Epithelial cell of proximal tubule (primary cell): ENCODE measurements around the gene SPEG. TPM values are rescaled to one million over a fixed set of nuclear protein-coding genes. Genes with fewer than 3 reads are reported as not detected.

Source experiments
- DNase-seq: peaks from one replicate; pipeline ENCODE4 v3.0.0-alpha.2; 2011; ENCODE audit warnings: low read depth
- H3K4me3 ChIP-seq: 2 replicates; pipeline ENCODE4 v1.5.1; 2011; ENCODE audit warnings: low read depth, mild to moderate bottlenecking, low read length
- CTCF ChIP-seq: conservative IDR thresholded peaks from 2 replicates; pipeline ENCODE4 v1.5.1; 2012; ENCODE audit warnings: low read depth, mild to moderate bottlenecking, low read length
- total RNA-seq: library from RNA; depleted of rRNA; stranded (reverse); fragments of >200 nt; gene quantifications from 2 replicates; pipeline ENCODE4 v1.2.3, GENCODE V29; 2015

The SPEG gene
- total RNA-seq, 1 donor from 2014 or later = 28.3 TPM

- TF ChIP-seq CTCF = no peak
- no peak for DNase-seq
- no peak overlapping the region for H3K4me3 ChIP-seq
Measured at GRCh38 chr2:219460424-219460926, 25.8 kb downstream of the SPEG start.

- H3K4me3 ChIP-seq = no peak overlapping the region
- no peak for TF ChIP-seq CTCF
- no peak for DNase-seq
Measured at GRCh38 chr2:219461047-219461514, 26.4 kb downstream of the SPEG start.

GRCh38 chr2:219461669-219462068 is 27.0 kb downstream of the SPEG start:
- no peak for DNase-seq
- no peak overlapping the region for H3K4me3 ChIP-seq
- no peak for TF ChIP-seq CTCF

- TF ChIP-seq CTCF = no peak
- no peak for DNase-seq
- H3K4me3 ChIP-seq = no peak overlapping the region
Measured at GRCh38 chr2:219462349-219462748, 27.7 kb downstream of the SPEG start.

GRCh38 chr2:219464286-219465032 is 29.8 kb downstream of the SPEG start:
- no peak overlapping the region for H3K4me3 ChIP-seq
- DNase-seq = no peak
- TF ChIP-seq CTCF = no peak

GRCh38 chr2:219465659-219466561 is 31.3 kb downstream of the SPEG start:
- no peak for DNase-seq
- no peak overlapping the region for H3K4me3 ChIP-seq
- TF ChIP-seq CTCF = no peak
